OCI-LY7 (cell line): Measurements from ENCODE around the gene MTHFD1. TPM values are rescaled to one million over a fixed set of nuclear protein-coding genes. Genes with fewer than 3 reads are reported as not detected.

Source experiments
- BruUV-seq: library from RNA; stranded (reverse); fragments of 400-500 nt; replicated peaks from 2 replicates; lab custom pipeline; 2021; lab: Mats Ljungman, UMichigan
- CTCF ChIA-PET: fragments of 300-600 bp; sonication (Branson Sonifier 250); formaldehyde crosslinking; loops from one replicate; lab custom pipeline; 2022; ENCODE audit warnings: antibody characterized with exemption; ENCODE audit not compliant: unreplicated experiment; lab: Charles Lee
- POLR2A ChIA-PET: fragments of 300-600 bp; sonication (Branson Sonifier 250); formaldehyde crosslinking; loops from one replicate; lab custom pipeline; 2022; ENCODE audit warnings: antibody characterized with exemption; lab: Charles Lee
- DNase-seq: peaks from one replicate; pipeline ENCODE4 v3.0.0-alpha.2; 2015; ENCODE audit warnings: low spot score
- H2AFZ ChIP-seq: fragments of 200-600 bp; sonication (generic), shearing (Covaris generic); 2 replicates; pipeline ENCODE4 v1.6.1; 2014; ENCODE audit warnings: mild to moderate bottlenecking, antibody characterized with exemption, low read length, moderate library complexity
- H3K27ac ChIP-seq: fragments of 200-600 bp; sonication (generic); 2 replicates; pipeline ENCODE4 v1.5.1; 2014; ENCODE audit warnings: mixed run types, low read depth, mild to moderate bottlenecking, moderate library complexity, low read length, inconsistent platforms; ENCODE audit not compliant: poor library complexity, severe bottlenecking
- H3K36me3 ChIP-seq: fragments of 200-600 bp; sonication (generic); 2 replicates; pipeline ENCODE4 v1.6.1; 2014; ENCODE audit warnings: mild to moderate bottlenecking, antibody characterized with exemption, low read length, moderate library complexity, mixed read lengths; ENCODE audit not compliant: insufficient read depth
- H3K4me1 ChIP-seq: fragments of 200-600 bp; sonication (generic); 2 replicates; pipeline ENCODE4 v1.5.1; 2014; ENCODE audit warnings: mild to moderate bottlenecking, low read length; ENCODE audit not compliant: insufficient read depth, poor library complexity, severe bottlenecking
- H3K4me2 ChIP-seq: fragments of 200-600 bp; sonication (generic); 2 replicates; pipeline ENCODE4 v1.6.1; 2014; ENCODE audit warnings: mild to moderate bottlenecking, low read length
- H3K4me3 ChIP-seq: fragments of 200-600 bp; sonication (generic); 2 replicates; pipeline ENCODE4 v1.5.1; 2014; ENCODE audit warnings: mild to moderate bottlenecking, low read depth, low read length; ENCODE audit not compliant: poor library complexity, severe bottlenecking
- H3K79me2 ChIP-seq: fragments of 200-600 bp; sonication (generic); 2 replicates; pipeline ENCODE4 v1.6.1; 2016; ENCODE audit warnings: low read depth, mild to moderate bottlenecking, low read length, moderate library complexity, mixed read lengths; ENCODE audit not compliant: insufficient read depth
- H3K9me2 ChIP-seq: fragments of 200-600 bp; sonication (generic); 2 replicates; pipeline ENCODE4 v1.6.1; 2016; ENCODE audit warnings: mild to moderate bottlenecking, low read length, mixed read lengths; ENCODE audit not compliant: insufficient read depth
- H3K9me3 ChIP-seq: fragments of 200-600 bp; sonication (generic); 2 replicates; pipeline ENCODE4 v1.6.1; 2014; ENCODE audit warnings: mild to moderate bottlenecking, mixed run types, low read length, mixed read lengths
- H4K20me1 ChIP-seq: fragments of 200-600 bp; sonication (generic); 2 replicates; pipeline ENCODE4 v1.6.1; 2014; ENCODE audit warnings: mild to moderate bottlenecking, antibody characterized with exemption, low read length, moderate library complexity, mixed read lengths; ENCODE audit not compliant: insufficient read depth
- EZH2phosphoT487 ChIP-seq: fragments of 200-600 bp; sonication (generic); IDR thresholded peaks from 2 replicates; pipeline ENCODE4 v1.6.1; 2018; ENCODE audit warnings: low read depth, borderline replicate concordance, mild to moderate bottlenecking, mixed run types, antibody characterized with exemption, low read length, moderate library complexity, mixed read lengths
- intact Hi-C: fragments of 100-400 bp; cut with micrococcal nuclease; formaldehyde crosslinking; loops from one replicate; pipeline ENCODE4 v1.10.0; 2022; ENCODE audit not compliant: unreplicated experiment
- total RNA-seq, 2 experiments: library from RNA; depleted of rRNA in 1 of 2; stranded (reverse); fragments of >200 nt in 1 of 2; shearing (Covaris generic) in 1 of 2; gene quantifications; 2 replicates each; pipeline ENCODE4 v1.2.3, GENCODE V29; 2014 to 2022
- TF ChIP-seq, protein P1 (sequence below): fragments of 200-600 bp; sonication (generic); conservative IDR thresholded peaks from 2 replicates; pipeline ENCODE4 v1.5.1; 2014; ENCODE audit warnings: mild to moderate bottlenecking, antibody characterized with exemption, low read length, moderate library complexity, mixed read lengths

MTHFD1 gene
- total RNA-seq, 2 experiments from 2014 or later = 73.7 to 163 TPM

DNA sequence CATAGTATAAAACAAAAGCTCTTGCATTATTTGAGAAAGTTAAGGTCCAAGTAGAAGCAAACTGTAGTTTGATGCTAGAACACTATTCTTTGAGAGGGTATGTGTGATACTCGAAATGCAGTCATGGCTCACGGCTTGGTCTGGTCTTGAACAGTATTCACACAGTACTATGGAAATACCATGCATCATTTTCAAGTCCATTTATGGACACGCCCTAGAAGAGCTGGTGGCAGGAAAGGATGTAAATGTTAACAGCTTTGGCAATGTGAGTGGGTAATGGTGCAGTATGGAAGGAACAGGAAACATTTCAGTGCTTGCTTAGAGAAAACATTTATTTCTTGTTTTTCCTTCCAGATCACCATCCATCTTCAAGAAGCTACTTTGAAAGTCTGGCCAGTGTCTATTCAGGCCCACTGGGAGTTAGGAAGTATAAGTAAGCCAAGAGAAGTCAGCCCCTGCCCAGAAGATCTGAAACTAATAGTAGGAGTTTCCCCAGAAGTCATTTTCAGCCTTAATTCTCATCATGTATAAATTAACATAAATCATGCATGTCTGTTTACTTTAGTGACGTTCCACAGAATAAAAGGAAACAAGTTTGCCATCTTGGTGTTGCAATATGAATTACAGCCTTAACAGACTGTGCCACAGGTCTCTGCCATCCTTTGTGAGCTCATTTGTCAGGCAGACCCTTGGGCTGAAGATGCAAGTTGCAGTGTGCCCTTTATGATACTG lies 71.4 kb downstream of the MTHFD1 start:
- Histone ChIP-seq H3K4me1 (peaks cover 27% of the 10 kb centered on the region), H3K79me2 (no peaks in the 10 kb centered on the region), H4K20me1 (peaks cover 8% of the 10 kb centered on the region; the same call in 1 of the 2 replicates), H3K9me2 (no peaks in the 10 kb centered on the region), H3K36me3 (peaks cover 75% of the 10 kb centered on the region), H3K4me3 (no peak overlapping the region), H3K9me3 (no peaks in the 10 kb centered on the region), H3K27ac (no peak overlapping the region), H2AFZ (no peak overlapping the region), H3K4me2 (no peak overlapping the region)
- ChIA-PET POLR2A (interaction anchor here (0.6 kb wide), 3 partner anchors 29 to 81 kb away, joined by 3 read pairs; no protein-coding TSS in a partner anchor), CTCF (interaction anchor here (0.6 kb wide), 1 partner anchor 956 kb away, joined by 3 read pairs; no protein-coding TSS in a partner anchor)
- intact Hi-C loops = no loop called here
- DNase-seq = no peak
- TF ChIP-seq EZH2phosphoT487 = no peak
- TF ChIP-seq, protein P1, sequence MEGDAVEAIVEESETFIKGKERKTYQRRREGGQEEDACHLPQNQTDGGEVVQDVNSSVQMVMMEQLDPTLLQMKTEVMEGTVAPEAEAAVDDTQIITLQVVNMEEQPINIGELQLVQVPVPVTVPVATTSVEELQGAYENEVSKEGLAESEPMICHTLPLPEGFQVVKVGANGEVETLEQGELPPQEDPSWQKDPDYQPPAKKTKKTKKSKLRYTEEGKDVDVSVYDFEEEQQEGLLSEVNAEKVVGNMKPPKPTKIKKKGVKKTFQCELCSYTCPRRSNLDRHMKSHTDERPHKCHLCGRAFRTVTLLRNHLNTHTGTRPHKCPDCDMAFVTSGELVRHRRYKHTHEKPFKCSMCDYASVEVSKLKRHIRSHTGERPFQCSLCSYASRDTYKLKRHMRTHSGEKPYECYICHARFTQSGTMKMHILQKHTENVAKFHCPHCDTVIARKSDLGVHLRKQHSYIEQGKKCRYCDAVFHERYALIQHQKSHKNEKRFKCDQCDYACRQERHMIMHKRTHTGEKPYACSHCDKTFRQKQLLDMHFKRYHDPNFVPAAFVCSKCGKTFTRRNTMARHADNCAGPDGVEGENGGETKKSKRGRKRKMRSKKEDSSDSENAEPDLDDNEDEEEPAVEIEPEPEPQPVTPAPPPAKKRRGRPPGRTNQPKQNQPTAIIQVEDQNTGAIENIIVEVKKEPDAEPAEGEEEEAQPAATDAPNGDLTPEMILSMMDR = no peak
- no TSS peak for BruUV-seq

DNA sequence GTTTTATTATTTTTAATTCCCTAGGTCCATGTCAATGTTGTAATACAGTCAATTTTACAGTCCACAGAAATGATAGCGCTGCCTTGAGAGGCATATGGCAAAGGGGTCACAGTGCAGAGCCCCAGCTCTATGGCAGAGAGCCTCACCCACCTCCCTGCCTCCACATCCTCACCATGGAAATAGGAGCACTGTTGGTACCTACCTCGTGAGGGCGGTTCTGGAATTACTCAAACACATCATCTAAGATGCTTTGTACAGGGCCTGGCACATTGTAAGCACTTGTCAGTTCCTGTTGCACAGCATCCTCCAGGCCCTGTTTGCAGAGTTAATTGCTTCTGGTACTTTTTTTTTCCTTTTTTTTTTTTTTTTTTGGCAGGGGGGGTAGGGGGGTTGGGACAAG lies 73.1 kb downstream of the MTHFD1 start:
- POLR2A ChIA-PET = interaction anchor here (0.6 to 0.7 kb wide), 3 partner anchors 8 to 843 kb away, joined by 3 to 4 read pairs (median 3); no protein-coding TSS in a partner anchor
- Histone ChIP-seq H3K36me3 (peaks cover 58% of the 10 kb centered on the region), H3K4me1 (peaks cover 43% of the 10 kb centered on the region), H3K79me2 (no peaks in the 10 kb centered on the region), H3K4me3 (no peak overlapping the region), H3K9me2 (no peaks in the 10 kb centered on the region), H4K20me1 (peaks cover 8% of the 10 kb centered on the region; the same call in 1 of the 2 replicates), H3K9me3 (no peaks in the 10 kb centered on the region), H3K4me2 (no peak overlapping the region), H2AFZ (no peak overlapping the region), H3K27ac (no peak overlapping the region)
- no TSS peak for BruUV-seq
- intact Hi-C loops = no loop called here
- no peak for DNase-seq
- TF ChIP-seq, protein P1 = no peak
- no peak for TF ChIP-seq EZH2phosphoT487
- CTCF ChIA-PET = no interaction called here
